ENCODE data around the gene PCSK7. TPM values are rescaled to one million over a fixed set of nuclear protein-coding genes. Genes with fewer than 3 reads are reported as not detected.
A peak's percentile ranks its signal among the peaks of the same experiment; 100 is the strongest.
"Not testable (repeated sequence)": the region's sequence is repeated elsewhere in the genome, so short reads cannot be mapped to it uniquely, and the experiment has no call there.

PCSK7 gene
- total RNA-seq, 1 donor, result 44.5 TPM

DNA sequence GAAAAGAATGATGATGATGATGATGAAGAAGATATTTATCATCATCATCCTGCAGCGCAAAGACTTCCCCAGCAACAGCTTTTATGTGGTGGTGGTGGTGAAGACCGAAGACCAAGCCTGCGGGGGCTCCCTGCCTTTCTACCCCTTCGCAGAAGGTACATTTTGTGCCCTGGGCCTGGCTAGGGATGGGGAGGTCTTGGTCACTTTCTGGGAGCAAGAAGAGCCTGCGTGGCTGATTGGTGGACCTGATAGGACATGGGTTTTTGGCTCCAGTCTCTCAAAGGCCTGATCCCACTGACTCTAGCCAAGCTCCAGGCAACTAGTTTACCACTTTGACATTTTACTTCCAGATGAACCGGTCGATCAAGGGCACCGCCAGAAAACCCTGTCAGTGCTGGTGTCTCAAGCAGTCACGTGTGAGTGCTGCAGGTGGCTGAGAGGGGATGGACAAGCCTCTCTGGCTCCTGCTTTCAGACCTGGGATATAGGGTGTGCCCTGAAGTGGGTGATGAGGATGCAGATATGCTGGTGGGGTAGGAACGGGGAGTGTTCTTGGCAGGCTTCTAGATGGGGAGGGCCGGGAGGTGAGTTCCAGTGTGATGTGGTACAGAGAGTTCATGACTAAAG lies 48.0 kb downstream of the PCSK7 start:
- DNase-seq (ENCODE audit: insufficient read length, low spot score, missing footprints), result peak; percentile 72
- no peak overlapping the region for H3K4me3 ChIP-seq (ENCODE audit: insufficient read depth, low read length)
- peaks cover 17% of the 10 kb centered on the region for H3K4me1 ChIP-seq (ENCODE audit: insufficient read depth, low read length)
- peaks cover 51% of the 10 kb centered on the region for H3K36me3 ChIP-seq (ENCODE audit: insufficient read depth, low read length)
- peaks cover 10% of the 10 kb centered on the region for H3K79me2 ChIP-seq (ENCODE audit: insufficient read depth, low read length)
- no peak overlapping the region for H3K4me2 ChIP-seq (ENCODE audit: insufficient read depth, low read length)
- no peaks in the 10 kb centered on the region for H3K27me3 ChIP-seq (ENCODE audit: insufficient read depth, low read length)
- TF ChIP-seq, protein P1, sequence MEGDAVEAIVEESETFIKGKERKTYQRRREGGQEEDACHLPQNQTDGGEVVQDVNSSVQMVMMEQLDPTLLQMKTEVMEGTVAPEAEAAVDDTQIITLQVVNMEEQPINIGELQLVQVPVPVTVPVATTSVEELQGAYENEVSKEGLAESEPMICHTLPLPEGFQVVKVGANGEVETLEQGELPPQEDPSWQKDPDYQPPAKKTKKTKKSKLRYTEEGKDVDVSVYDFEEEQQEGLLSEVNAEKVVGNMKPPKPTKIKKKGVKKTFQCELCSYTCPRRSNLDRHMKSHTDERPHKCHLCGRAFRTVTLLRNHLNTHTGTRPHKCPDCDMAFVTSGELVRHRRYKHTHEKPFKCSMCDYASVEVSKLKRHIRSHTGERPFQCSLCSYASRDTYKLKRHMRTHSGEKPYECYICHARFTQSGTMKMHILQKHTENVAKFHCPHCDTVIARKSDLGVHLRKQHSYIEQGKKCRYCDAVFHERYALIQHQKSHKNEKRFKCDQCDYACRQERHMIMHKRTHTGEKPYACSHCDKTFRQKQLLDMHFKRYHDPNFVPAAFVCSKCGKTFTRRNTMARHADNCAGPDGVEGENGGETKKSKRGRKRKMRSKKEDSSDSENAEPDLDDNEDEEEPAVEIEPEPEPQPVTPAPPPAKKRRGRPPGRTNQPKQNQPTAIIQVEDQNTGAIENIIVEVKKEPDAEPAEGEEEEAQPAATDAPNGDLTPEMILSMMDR (IDR thresholded peaks at IDR 0.05; ENCODE audit: extremely low read depth, low read depth, low read length), result no peak
- no peaks in the 10 kb centered on the region for H4K20me1 ChIP-seq (ENCODE audit: insufficient read depth, low read length)
- no peak overlapping the region for H2AFZ ChIP-seq (ENCODE audit: low read length)
- H3K27ac ChIP-seq (ENCODE audit: low read depth, low read length), result no peak overlapping the region
- H3K9me3 ChIP-seq (ENCODE audit: low read depth, low read length), result no peaks in the 10 kb centered on the region

DNA sequence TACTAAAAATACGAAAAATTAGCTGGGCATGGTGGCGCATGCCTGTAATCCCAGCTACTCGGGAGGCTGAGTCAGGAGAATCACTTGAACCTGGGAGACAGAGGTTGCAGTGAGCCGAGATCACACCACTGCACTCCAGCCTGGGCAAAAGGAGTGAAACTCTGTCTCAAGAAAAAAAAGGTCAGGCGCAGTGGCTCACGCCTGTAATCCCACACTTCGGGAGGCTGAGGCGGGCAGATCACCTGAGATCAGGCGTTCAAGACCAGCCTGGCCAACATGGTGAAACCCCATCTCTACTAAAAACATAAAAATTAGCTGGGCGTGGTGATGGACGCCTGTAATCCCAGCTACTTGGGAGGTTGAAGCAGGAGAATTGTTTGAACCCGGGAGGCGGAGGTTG lies 48.7 kb downstream of the PCSK7 start:
- not testable (repeated sequence) for H2AFZ ChIP-seq (ENCODE audit: low read length); H3K4me3 ChIP-seq (ENCODE audit: insufficient read depth, low read length); H3K9me3 ChIP-seq (ENCODE audit: low read depth, low read length); H4K20me1 ChIP-seq (ENCODE audit: insufficient read depth, low read length); H3K4me2 ChIP-seq (ENCODE audit: insufficient read depth, low read length); H3K27ac ChIP-seq (ENCODE audit: low read depth, low read length); H3K27me3 ChIP-seq (ENCODE audit: insufficient read depth, low read length); DNase-seq (ENCODE audit: insufficient read length, low spot score, missing footprints)
- Histone ChIP-seq H3K36me3 (ENCODE audit: insufficient read depth, low read length) (peaks cover 44% of the 10 kb centered on the region), H3K79me2 (ENCODE audit: insufficient read depth, low read length) (peaks cover 10% of the 10 kb centered on the region), H3K4me1 (ENCODE audit: insufficient read depth, low read length) (peaks cover 20% of the 10 kb centered on the region)

DNA sequence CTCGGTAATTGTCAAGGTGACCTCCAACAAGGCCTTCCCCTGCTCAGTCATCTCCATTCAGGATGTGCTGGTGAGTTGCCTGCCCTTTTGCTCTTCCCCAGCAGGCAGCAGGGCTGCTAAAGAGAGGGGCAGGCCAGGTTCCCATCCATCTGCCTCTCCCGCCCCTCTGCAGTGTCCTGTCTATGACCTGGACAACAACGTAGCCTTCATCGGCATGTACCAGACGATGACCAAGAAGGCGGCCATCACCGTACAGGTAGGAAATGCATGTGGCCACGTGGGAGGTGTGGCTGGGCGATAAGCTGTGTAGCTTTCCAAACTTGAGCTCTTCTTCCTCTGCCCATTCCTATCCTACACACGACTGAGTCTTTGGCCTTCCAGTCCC lies 49.3 kb downstream of the PCSK7 start:
- Histone ChIP-seq H3K4me1 (ENCODE audit: insufficient read depth, low read length) (peaks cover 27% of the 10 kb centered on the region), H2AFZ (ENCODE audit: low read length) (no peak overlapping the region), H3K27ac (ENCODE audit: low read depth, low read length) (no peak overlapping the region), H3K36me3 (ENCODE audit: insufficient read depth, low read length) (peaks cover 38% of the 10 kb centered on the region), H3K4me2 (ENCODE audit: insufficient read depth, low read length) (no peak overlapping the region), H3K4me3 (ENCODE audit: insufficient read depth, low read length) (no peak overlapping the region), H3K27me3 (ENCODE audit: insufficient read depth, low read length) (no peaks in the 10 kb centered on the region), H3K9me3 (ENCODE audit: low read depth, low read length) (no peaks in the 10 kb centered on the region), H4K20me1 (ENCODE audit: insufficient read depth, low read length) (no peaks in the 10 kb centered on the region), H3K79me2 (ENCODE audit: insufficient read depth, low read length) (peaks cover 10% of the 10 kb centered on the region)
- TF ChIP-seq, protein P1 (IDR thresholded peaks at IDR 0.05; ENCODE audit: extremely low read depth, low read depth, low read length), result no peak
- peak; percentile 47 for DNase-seq (ENCODE audit: insufficient read length, low spot score, missing footprints)

DNA sequence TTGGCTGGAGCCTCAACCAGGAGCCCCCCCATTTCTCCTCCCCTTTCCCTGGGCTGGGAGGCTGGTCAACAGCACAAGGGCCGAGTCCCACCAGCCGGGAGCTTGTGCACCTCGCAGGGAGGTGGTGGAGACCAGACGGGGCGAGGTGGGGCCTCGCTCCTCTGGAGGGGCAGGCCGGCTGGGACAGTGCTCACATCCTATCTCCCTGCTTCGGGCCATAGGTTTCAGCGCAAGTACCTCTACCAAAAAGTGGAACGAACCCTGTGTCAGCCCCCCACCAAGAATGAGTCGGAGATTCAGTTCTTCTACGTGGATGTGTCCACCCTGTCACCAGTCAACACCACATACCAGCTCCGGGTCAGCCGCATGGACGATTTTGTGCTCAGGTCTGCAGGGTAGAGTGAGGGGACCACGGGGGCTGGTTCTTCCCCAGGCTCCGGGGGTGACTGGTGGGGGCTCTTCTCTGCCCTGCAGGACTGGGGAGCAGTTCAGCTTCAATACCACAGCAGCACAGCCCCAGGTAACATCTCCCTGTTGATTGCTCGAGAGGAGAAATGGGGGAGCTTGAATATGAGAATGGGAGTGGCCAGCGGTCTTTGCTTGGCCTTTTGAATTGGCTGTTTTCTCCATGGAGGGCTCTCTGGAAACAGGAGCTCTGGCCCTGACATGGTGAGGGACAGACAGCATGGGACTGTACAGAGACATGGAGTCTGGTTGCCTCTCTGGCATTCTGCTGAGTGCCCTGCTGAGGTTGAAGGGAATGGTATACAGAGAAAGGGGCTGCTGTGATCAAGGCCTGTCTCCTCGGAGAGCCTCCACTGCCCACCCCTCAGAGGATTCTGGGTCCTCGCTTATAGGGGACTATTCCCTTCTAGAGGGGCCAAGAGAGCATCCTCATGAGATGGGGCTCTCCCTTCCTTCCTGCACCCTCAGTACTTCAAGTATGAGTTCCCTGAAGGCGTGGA lies 50.0 kb downstream of the PCSK7 start:
- TF ChIP-seq, protein P1 (IDR thresholded peaks at IDR 0.05; ENCODE audit: extremely low read depth, low read depth, low read length), result no peak
- H3K27me3 ChIP-seq (ENCODE audit: insufficient read depth, low read length), result no peaks in the 10 kb centered on the region
- H3K79me2 ChIP-seq (ENCODE audit: insufficient read depth, low read length), result peaks cover 10% of the 10 kb centered on the region
- no peaks in the 10 kb centered on the region for H4K20me1 ChIP-seq (ENCODE audit: insufficient read depth, low read length)
- H3K36me3 ChIP-seq (ENCODE audit: insufficient read depth, low read length), result peaks cover 37% of the 10 kb centered on the region
- peaks cover 27% of the 10 kb centered on the region for H3K4me1 ChIP-seq (ENCODE audit: insufficient read depth, low read length)
- H3K9me3 ChIP-seq (ENCODE audit: low read depth, low read length), result no peaks in the 10 kb centered on the region
- no peak overlapping the region for H2AFZ ChIP-seq (ENCODE audit: low read length)
- H3K4me3 ChIP-seq (ENCODE audit: insufficient read depth, low read length), result no peak overlapping the region
- DNase-seq (ENCODE audit: insufficient read length, low spot score, missing footprints), result peak; percentile 81
- no peak overlapping the region for H3K27ac ChIP-seq (ENCODE audit: low read depth, low read length)
- H3K4me2 ChIP-seq (ENCODE audit: insufficient read depth, low read length), result no peak overlapping the region

Measured in osteoblast (primary cell).